Subcutaneous adipose tissue (tissue), 4 donors: ENCODE data around the gene FRMD1. TPM values are rescaled to one million over a fixed set of nuclear protein-coding genes. Genes with fewer than 3 reads are reported as not detected.

Source experiments
- total RNA-seq, 4 donors: library from RNA; depleted of rRNA; stranded (reverse); fragments of >200 nt; gene quantifications; one replicate each; pipeline ENCODE4 v1.1.0, GENCODE V29; 2016
- TF ChIP-seq, protein P1 (sequence below): fragments of 450-650 bp; IDR thresholded peaks from one replicate; pipeline ENCODE4 v1.5.1; 2016; ENCODE audit warnings: low read depth, mild to moderate bottlenecking, control low read depth, antibody characterized with exemption, moderate library complexity

FRMD1 gene
- total RNA-seq, 4 donors from 2014 or later: 1.4 to 5.5 (median 3.7) TPM

DNA sequence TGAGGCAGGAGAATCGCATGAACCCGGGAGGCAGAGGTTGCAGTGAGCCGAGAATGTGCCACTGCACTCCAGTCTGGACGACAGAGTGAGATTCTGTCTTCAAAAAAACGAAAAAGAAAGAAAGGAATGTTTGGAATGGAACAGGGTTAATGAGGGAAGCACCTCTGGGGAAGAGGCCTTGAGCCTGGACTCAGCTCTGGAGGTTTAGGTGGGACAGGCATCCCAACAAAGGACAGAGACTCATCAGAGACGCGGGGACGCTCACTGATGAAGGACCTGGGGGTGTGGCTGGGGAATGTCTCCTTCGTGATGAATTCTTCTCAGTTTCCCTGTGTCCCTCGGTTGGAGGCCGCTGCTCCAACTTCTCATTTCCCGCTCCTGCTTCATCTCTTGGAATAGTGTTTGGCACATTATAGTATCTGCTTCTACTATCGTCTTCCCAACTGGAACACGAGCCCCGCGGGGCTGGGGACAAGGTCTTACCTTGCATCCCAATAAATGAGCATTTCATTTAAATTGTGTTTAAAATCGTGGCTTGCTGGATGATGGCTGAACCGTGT lies 54.0 kb downstream of the FRMD1 start:
- TF ChIP-seq, protein P1, sequence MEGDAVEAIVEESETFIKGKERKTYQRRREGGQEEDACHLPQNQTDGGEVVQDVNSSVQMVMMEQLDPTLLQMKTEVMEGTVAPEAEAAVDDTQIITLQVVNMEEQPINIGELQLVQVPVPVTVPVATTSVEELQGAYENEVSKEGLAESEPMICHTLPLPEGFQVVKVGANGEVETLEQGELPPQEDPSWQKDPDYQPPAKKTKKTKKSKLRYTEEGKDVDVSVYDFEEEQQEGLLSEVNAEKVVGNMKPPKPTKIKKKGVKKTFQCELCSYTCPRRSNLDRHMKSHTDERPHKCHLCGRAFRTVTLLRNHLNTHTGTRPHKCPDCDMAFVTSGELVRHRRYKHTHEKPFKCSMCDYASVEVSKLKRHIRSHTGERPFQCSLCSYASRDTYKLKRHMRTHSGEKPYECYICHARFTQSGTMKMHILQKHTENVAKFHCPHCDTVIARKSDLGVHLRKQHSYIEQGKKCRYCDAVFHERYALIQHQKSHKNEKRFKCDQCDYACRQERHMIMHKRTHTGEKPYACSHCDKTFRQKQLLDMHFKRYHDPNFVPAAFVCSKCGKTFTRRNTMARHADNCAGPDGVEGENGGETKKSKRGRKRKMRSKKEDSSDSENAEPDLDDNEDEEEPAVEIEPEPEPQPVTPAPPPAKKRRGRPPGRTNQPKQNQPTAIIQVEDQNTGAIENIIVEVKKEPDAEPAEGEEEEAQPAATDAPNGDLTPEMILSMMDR: no peak

DNA sequence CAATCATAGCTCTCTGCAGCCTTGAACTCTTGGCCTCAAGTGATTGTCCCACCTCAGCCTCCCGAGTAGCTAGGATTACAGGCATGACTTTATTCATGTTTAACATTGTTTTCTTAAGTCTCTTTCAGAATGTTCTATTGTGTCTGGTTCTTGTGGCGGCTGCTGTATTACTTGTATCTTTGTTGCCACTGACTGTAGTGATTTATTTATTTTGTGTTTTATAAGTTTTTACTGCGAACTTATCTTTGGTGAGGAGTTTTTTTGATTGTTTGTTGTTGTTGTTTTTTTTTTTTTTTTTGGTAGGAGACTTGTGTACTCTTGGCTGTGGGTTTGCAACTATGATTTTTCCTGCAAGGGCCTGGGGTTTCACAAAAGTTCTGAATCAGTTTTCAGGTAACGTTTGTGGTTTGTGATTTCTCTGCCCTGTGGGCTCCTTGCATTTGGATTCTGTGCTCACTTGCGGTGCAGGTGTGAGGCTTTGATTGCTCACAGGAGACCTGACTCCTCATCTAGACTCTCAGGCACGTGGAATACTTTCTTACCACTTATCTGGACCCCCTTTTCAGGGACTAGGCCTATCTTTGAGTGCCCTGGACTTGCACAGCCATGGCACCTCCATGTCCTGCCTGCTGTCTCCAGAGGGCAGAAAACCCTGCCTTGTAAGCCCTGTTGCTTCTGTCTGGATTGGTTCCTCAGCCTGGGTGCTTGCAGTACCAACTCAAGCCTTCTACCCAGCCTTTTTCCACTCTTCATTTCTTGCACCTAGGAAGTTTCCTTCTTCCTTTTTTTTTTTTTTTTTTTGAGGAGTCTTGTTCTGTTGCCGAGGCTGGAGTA lies 56.3 kb downstream of the FRMD1 start:
- TF ChIP-seq, protein P1: no peak

DNA sequence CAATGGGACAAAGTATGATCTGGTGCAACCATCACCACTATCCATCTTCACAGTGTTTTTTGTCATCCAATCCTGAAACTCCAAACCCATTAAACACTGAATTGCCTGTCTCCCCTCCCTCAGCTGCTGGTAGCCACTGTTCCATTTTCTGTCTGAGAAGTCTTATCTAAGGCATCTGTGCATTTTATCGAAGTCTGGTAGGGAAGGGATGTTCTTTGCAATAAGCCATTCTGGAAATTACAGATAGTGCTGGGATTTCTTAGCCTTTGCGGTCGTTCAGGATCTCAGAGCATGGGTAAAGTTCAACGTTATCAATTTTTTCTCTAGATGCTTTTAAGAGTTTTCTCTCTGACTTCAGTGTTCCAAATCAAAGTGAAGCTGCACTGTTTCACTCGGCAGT lies 57.4 kb downstream of the FRMD1 start:
- TF ChIP-seq, protein P1: no peak

DNA sequence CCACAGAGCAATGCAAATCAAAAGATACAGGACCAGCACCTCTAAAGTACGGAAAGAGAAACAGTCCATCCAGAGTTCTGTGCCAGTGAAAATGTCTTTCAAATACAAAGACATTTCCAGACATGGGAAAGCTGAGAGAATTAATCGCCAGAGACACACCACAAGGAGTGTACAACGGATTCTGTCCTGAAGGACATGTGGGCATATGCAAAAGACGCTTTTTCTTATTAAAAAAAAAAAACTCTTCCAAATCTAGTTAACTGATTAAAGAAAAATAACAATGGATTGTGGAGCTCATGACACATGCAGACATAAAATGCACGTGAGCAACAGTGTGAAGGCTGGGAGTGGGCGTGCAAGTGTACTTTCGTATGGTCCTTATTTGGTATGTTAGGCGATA lies 58.8 kb downstream of the FRMD1 start:
- TF ChIP-seq, protein P1: no peak

DNA sequence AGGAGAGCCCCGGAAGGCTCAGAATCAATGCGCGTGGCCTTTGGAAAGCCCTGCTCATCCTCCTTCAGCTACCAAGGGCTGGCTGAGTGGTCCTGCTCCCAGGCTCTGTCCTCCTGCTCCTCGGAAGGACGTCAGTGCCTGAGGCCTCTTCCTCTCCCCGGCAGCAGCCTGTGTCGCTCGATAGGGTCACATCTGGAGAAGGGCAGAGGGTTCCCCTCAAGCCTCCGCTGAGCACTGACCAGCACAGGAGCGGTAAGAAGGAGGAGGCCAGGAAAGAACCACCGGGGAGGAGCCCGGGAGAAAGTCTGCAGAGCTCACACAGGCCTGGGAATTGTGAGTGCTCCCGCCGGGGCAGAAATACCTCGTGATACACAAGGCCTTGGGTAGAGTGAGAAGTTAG lies 60.3 kb downstream of the FRMD1 start:
- TF ChIP-seq, protein P1: no peak

DNA sequence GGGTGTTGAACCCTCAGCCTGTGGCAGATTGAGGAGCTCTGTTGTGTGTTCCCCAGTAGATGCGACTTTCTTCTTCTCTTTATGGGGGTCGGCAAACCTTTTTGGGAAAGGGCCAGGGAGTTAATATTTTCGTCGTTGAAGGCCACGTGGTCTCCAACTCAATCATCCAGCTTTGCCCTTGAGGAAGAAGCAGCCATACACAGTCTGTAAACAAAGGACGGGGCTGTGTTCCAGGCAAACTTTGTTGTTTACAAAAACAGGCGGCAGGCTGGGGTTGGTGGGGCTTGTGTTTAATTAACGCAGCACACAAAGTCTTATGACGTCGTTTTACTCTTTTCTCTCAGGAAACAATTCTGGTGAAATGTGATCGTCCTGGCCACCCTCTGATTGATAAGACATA lies 61.4 kb downstream of the FRMD1 start:
- TF ChIP-seq, protein P1: no peak

DNA sequence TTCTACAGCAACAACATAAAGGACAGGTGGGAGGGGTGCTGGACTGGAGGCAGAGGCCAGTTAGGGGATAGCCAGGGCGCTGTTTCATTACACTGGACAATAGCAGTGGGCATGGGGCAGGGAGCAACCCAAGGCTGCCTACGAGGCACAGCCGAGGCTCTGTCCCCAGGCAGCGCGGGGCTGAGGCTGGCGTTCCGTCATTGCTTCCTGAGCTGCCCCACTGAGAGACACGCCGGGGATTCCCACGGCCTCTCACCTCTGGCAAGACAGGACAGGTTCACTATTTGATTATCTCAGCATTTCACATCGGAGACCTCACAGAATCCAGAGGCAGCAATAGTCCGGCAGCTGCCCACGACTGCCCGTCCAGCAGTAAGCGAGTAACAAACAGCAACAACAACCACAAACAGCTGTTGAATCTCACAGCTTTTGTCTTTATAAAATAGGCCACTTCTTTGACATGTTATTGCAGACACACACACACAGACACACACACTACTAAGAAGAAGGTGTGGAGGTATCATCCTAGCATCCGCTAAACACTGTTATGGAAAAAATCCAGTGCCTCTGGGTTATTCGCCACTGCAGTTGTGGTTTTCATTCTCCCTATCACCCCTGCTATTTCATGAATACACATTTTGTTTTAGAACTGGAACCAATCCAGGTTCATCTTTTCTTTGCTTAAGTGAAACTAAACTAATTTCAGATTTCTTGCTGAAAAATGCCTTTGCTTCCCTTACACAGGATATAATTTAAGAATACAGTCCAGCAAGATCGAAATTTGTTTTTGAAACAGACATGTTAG lies 62.1 kb downstream of the FRMD1 start:
- TF ChIP-seq, protein P1: no peak
